ENCODE data around the gene PAK4.

- TF ChIP-seq CTCF (IDR thresholded peaks at IDR 0.05) = no peak
- no peak for TF ChIP-seq REST (IDR thresholded peaks at IDR 0.05; ENCODE audit: low read depth, low read length)
- no peak for TF ChIP-seq ZBTB33 (IDR thresholded peaks at IDR 0.05; ENCODE audit: borderline replicate concordance, low read depth)
Measured at GRCh38 chr19:39097721-39098120, 27.9 kb upstream of the PAK4 start.
